ENCODE data around the gene WARS2. TPM values are rescaled to one million over a fixed set of nuclear protein-coding genes. Genes with fewer than 3 reads are reported as not detected.

The WARS2 gene
- 24.4 and 26.0 TPM in 2 replicates for total RNA-seq

GRCh38 chr1:119140177-119141019, at the start of gene WARS2:
TSS of gene WARS2 (minus strand) at chr1:119140653. CDS start at chr1:119140644, 9 bp downstream.

GRCh38 chr1:118988186-118989005, 152.1 kb downstream of the WARS2 start, which contains the start of gene TBX15:
TSS of gene TBX15 (minus strand) at chr1:118988343. CDS start at chr1:118987795, 548 bp downstream.

Small RNA genes within 50 kb of the gene (small RNA-seq; reads per million reads assigned to genes)
- gene AL139420.2 = not detected

Other genes starting within 250 kb of the WARS2 start
- gene TBX15, start 152.3 kb downstream of the WARS2 start, total RNA-seq = 62.8 and 78.7 TPM in 2 replicates
- gene HAO2, start 228.1 kb upstream of the WARS2 start, total RNA-seq = under 0.01 TPM in 1 of 2 replicates, not detected in the other

All from hair follicle dermal papilla cell (primary cell).